NCI-H128 (cell line): ENCODE results near the gene AARSD1.
"Not testable (repeated sequence)": the region's sequence is repeated elsewhere in the genome, so short reads cannot be mapped to it uniquely, and the experiment has no call there.

ENCODE experiments used
- DNase-seq: peaks from one replicate; lab custom pipeline; 2025; ENCODE audit not compliant: unreplicated experiment; lab: John Stamatoyannopoulos, UW

AARSD1 gene, protein sequence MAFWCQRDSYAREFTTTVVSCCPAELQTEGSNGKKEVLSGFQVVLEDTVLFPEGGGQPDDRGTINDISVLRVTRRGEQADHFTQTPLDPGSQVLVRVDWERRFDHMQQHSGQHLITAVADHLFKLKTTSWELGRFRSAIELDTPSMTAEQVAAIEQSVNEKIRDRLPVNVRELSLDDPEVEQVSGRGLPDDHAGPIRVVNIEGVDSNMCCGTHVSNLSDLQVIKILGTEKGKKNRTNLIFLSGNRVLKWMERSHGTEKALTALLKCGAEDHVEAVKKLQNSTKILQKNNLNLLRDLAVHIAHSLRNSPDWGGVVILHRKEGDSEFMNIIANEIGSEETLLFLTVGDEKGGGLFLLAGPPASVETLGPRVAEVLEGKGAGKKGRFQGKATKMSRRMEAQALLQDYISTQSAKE

GRCh38 chr17:42964161-42964932 lies at the start of gene AARSD1:
AARSD1 (minus strand) TSS chr17:42964454; CDS start chr17:42964440, 14 bp downstream.
- peak; percentile 55 for DNase-seq

- DNase-seq = no peak
Measured at GRCh38 chr17:43013296-43013695, 49.0 kb upstream of the AARSD1 start.

- no peak for DNase-seq
Measured at GRCh38 chr17:43011728-43012472, 47.6 kb upstream of the AARSD1 start.

DNA sequence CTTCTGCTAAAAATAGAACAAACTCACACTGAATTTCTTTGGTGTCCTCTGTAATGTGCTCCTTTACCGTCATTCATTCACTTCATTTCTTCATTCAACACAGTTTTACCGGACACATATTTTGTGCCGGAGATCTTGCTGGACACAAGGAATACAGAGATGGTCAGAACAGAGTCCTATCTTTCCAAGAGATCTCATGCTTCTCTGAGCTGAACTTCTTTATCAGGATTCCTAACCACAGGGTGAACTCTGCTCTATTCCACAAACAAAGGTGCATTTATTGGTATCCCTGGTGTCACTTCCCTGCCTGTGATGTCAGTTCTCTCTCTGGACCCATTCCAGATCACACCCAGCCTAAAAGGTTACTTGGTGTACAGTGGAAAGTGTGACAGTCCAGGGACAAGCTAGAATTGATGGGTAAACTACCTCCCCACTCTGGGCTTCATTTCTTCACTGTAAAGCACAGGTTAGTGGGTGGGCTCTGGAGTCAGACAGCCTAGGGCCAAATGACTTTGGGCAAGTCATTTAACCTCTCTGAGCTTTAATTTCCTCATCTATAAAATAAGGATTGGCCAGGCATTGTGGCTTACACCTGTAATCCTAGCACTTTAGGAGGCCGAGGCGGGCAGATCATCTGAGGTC lies 46.5 kb upstream of the AARSD1 start:
- no peak for DNase-seq

GRCh38 chr17:43006639-43007551 lies 42.6 kb upstream of the AARSD1 start, which contains the start of gene IFI35:
IFI35 (plus strand) TSS chr17:43006784; CDS start chr17:43006948, 164 bp downstream.
- DNase-seq = peak; percentile 7

DNA sequence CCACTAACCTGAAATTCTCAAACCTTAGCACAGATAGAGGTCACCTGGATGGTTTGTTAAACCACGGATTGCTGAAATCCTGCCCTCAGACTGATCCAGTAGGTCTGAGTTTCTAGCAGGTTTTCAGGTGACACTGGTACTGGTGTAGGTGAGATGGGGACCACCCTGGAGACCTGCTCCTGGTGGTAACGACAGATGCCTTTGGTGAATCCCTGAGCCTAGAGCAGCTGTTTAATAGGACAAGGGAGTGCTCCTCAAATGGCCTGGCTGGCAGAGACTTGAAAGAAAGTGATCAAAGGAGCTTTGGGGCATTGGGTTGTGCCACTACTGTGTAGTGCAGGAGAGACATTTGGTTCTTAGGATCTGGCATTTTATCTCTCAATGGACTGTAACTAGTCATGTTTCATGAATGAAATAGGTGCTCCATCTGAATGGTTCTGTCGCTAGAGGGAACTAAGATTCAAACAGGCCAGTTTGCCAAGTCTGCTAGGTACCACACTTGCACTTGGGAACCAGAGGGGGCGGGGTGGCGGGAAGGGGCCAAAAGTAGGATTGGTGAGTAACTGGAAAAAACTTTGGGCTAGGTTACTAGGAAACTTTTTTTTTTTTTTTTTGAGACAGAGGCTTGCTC lies 39.4 kb upstream of the AARSD1 start:
- DNase-seq = no peak

GRCh38 chr17:43000894-43001293 lies 36.6 kb upstream of the AARSD1 start:
- not testable (repeated sequence) for DNase-seq

DNA sequence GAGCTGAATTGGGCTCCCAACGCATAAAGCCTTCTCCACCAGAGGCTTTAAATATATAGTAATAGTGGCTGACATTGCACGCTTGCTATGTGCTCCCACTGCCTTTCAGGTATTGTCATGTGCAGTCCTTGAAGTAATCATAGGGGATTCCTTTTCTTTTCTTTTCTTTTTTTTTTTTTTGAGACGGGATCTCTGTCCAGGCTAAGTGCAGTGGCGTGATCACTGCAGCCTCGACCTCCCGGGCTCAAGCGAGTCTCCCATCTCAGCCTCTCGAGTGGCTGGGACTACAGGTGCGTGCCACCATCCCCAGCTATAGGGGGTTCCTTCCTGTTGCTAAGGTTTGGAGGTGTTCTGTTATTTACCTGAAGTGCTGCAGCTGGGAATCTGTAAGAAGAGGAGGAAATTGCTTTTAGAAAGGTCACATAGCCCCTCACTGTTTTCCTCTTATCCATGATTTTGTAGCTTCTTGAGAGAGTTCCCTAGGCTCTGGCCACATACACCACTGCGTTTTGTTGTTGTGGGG lies 34.8 kb upstream of the AARSD1 start:
- no peak for DNase-seq

GRCh38 chr17:42997984-42998938 lies 34.0 kb upstream of the AARSD1 start, which contains the start of gene RPL27:
RPL27 (plus strand) TSS chr17:42998419; CDS start chr17:42998751, 332 bp downstream.
- DNase-seq = peak; percentile 95

GRCh38 chr17:42997390-42997983 lies 33.2 kb upstream of the AARSD1 start:
- no peak for DNase-seq

GRCh38 chr17:42993913-42994312 lies 29.7 kb upstream of the AARSD1 start:
- not testable (repeated sequence) for DNase-seq

DNA sequence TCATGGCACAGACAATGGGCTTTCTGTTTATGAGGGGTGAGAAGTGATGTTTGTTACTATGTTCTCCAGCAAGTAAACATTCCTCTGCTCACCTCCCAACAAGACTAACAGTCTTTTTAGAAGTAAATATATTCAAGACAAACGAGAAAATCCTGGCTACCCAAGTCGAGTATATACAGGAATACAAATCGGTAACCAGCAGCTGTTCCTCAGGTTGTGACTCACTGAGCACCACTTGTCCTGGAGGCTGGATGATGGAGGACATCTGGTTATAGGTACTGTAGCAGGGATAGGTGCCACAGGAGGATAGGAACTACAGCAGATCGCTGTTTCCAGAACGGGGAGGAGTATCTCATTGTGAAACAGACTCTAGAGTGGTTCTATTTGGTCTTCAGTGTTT lies 28.6 kb upstream of the AARSD1 start:
- DNase-seq = no peak

- DNase-seq = no peak
Measured at GRCh38 chr17:42991471-42991870, 27.2 kb upstream of the AARSD1 start.

DNA sequence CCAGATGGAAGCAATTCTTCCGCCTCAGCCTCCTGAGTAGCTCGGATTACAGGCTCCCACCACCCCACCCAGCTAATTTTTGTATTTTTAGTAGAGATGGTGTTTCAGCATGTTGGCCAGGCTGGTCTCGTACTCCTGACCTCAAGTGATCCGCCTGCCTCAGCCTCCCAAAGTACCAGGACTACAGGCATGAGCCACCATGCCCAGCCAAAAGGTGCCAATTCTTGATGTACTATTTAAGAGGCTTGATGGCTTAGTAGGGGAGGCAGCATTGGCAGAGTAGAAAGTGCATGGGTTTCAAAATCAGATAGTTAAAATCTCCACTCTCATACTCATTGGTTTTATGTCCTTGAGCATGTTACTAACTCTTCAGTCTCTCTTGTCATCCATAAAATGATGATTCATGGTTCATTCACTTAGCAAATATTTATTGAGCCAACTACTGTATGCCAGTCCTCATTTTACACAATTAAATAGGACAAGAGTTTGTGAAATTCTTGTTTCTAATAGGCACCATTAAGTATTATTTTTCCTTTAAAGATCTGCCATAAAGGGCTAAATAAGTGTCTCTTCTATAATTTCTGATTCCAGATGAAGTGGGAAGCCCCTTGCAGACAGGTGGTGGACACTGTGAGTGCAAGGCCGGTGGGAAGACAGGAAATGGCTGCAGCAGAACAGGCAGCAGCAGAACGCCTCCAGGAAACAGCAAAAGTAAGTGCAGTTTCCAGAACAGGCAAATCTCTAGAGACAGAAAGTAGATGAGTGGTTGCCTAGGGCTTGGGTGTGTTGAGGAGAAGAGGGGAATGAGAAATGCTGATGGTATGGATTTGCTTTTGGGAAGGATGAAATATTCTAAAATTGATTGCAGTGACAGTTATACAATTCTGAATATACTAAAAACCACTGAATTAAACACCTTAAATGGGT lies 25.7 kb upstream of the AARSD1 start:
- no peak for DNase-seq

DNA sequence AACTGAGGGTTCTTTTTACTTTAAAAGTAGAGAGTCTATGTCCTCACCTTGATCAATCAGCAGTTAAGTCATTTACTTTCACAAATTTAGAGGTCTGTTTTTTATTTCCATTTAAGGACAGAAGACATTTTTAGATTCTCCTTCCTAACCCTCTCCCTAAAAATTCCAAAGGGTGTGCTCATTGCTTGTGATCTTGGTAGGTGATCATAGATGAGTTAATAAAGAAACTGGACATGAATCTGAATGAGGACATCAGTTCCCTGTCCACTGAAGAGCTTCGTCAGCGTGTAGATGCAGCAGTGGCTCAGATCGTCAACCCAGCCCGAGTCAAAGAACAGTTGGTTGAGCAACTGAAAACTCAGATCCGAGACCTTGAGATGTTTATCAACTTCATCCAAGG lies 24.9 kb upstream of the AARSD1 start:
- no peak for DNase-seq

DNA sequence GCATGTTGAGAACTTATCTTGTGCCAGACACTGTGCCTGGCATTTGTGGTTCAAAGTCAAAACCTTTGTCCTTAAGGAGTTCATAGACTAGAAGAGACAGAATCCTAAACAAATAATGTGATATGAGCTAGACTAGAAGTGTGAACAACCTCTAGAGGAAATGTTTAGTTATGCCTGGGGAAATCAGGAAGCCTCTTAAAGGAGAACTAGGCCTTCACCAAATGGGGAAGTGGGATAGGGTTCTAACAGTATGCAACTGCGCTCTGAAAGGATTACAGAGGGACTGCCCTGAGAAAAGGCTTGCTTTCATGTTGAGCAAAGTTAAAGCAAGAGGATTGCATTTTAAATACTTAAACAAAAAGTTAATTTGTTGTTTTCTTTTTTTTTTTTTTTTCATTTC lies 21.0 kb upstream of the AARSD1 start:
- no peak for DNase-seq
